ENCODE measurements around the gene SLC38A2.

SLC38A2 gene

GRCh38 chr12:46404733-46405132 is 32.2 kb upstream of the SLC38A2 start:
- Histone ChIP-seq H3K9ac (ENCODE audit: low read length) (no peak overlapping the region), H3K18ac (ENCODE audit: low read length) (no peak overlapping the region), H4K8ac (ENCODE audit: low read depth, low read length) (no peak overlapping the region), H3K4me2 (ENCODE audit: low read length) (no peak overlapping the region), H4K91ac (ENCODE audit: low read depth, low read length) (no peak overlapping the region), H2AK5ac (ENCODE audit: low read length) (peak overlapping the region; percentile 54), H3K79me1 (ENCODE audit: low read length) (no peaks in the 10 kb centered on the region), H2BK12ac (ENCODE audit: low read length) (no peak overlapping the region), H3K36me3 (ENCODE audit: control insufficient read depth in 1 of 2, insufficient read depth in 2 of 2, low read length in 2 of 2) (no peaks in the 10 kb centered on the region), H4K12ac (ENCODE audit: low read depth, low read length) (no peak overlapping the region), H3K4me1 (ENCODE audit: control insufficient read depth in 1 of 2, insufficient read depth in 2 of 2, low read length in 2 of 2) (no peaks in the 10 kb centered on the region), H3K27me3 (ENCODE audit: insufficient read depth, low read length) (no peaks in the 10 kb centered on the region), H2BK120ac (ENCODE audit: insufficient read depth, low read length, poor library complexity) (no peak overlapping the region), H3K4me3 (ENCODE audit: low read depth, low read length) (no peak overlapping the region), H3K4ac (ENCODE audit: low read depth, low read length) (no peak overlapping the region), H3K14ac (ENCODE audit: low read length) (no peak overlapping the region), H3K23ac (ENCODE audit: low read length) (no peak overlapping the region), H3K79me2 (ENCODE audit: control insufficient read depth, insufficient read depth, low read length, poor library complexity) (no peaks in the 10 kb centered on the region), H2AFZ (ENCODE audit: insufficient read depth, low read length, poor library complexity) (no peak overlapping the region), H3K9me3 (ENCODE audit: insufficient read depth, low read depth, low read length) (no peaks in the 10 kb centered on the region), H3K27ac (ENCODE audit: low read depth, low read length) (no peak overlapping the region), H2BK5ac (ENCODE audit: low read depth, low read length, poor library complexity) (no peak overlapping the region)
- DNase-seq, result no peak
- no CpG with 5 or more reads among the region's 5 CpGs for WGBS (ENCODE audit: extremely low coverage, insufficient coverage, insufficient read length)

GRCh38 chr12:46404225-46404631 is 31.7 kb upstream of the SLC38A2 start:
- Histone ChIP-seq H3K27me3 (ENCODE audit: insufficient read depth, low read length) (no peaks in the 10 kb centered on the region), H3K9ac (ENCODE audit: low read length) (no peak overlapping the region), H3K27ac (ENCODE audit: low read depth, low read length) (no peak overlapping the region), H3K79me1 (ENCODE audit: low read length) (no peaks in the 10 kb centered on the region), H2AK5ac (ENCODE audit: low read length) (no peak overlapping the region), H4K91ac (ENCODE audit: low read depth, low read length) (no peak overlapping the region), H4K12ac (ENCODE audit: low read depth, low read length) (no peak overlapping the region), H2AFZ (ENCODE audit: insufficient read depth, low read length, poor library complexity) (no peak overlapping the region), H3K4me2 (ENCODE audit: low read length) (no peak overlapping the region), H4K8ac (ENCODE audit: low read depth, low read length) (no peak overlapping the region), H2BK12ac (ENCODE audit: low read length) (no peak overlapping the region), H3K4me1 (ENCODE audit: control insufficient read depth in 1 of 2, insufficient read depth in 2 of 2, low read length in 2 of 2) (no peaks in the 10 kb centered on the region), H3K18ac (ENCODE audit: low read length) (no peak overlapping the region), H3K9me3 (ENCODE audit: insufficient read depth, low read depth, low read length) (no peaks in the 10 kb centered on the region), H3K23ac (ENCODE audit: low read length) (no peak overlapping the region), H3K36me3 (ENCODE audit: control insufficient read depth in 1 of 2, insufficient read depth in 2 of 2, low read length in 2 of 2) (no peaks in the 10 kb centered on the region), H3K4me3 (ENCODE audit: low read depth, low read length) (no peak overlapping the region), H2BK5ac (ENCODE audit: low read depth, low read length, poor library complexity) (no peak overlapping the region), H3K14ac (ENCODE audit: low read length) (no peak overlapping the region), H2BK120ac (ENCODE audit: insufficient read depth, low read length, poor library complexity) (no peak overlapping the region), H3K79me2 (ENCODE audit: control insufficient read depth, insufficient read depth, low read length, poor library complexity) (no peaks in the 10 kb centered on the region), H3K4ac (ENCODE audit: low read depth, low read length) (no peak overlapping the region)
- DNase-seq, result no peak
- WGBS (ENCODE audit: extremely low coverage, insufficient coverage, insufficient read length), result no CpG with 5 or more reads among the region's 1 CpG

DNA sequence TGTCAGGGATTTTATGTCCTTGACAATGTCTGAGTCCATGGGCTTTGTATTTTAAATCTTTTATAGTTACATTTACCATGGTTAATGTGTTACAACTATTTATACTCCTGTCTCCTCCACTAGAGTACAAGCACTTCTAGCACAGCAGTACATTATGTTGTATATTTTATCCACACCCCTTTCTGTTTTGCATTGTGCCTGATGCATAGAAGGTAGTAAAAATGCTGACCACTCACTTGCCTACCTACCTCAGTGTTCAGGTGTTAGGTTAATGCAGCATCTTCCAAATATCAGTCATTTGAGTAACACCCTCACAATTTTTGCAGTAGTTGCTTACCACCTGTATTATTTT is 31.1 kb upstream of the SLC38A2 start:
- H3K27ac ChIP-seq (ENCODE audit: low read depth, low read length), result no peak overlapping the region
- no peak overlapping the region for H3K18ac ChIP-seq (ENCODE audit: low read length)
- no peaks in the 10 kb centered on the region for H3K79me2 ChIP-seq (ENCODE audit: control insufficient read depth, insufficient read depth, low read length, poor library complexity)
- H3K14ac ChIP-seq (ENCODE audit: low read length), result no peak overlapping the region
- H2AFZ ChIP-seq (ENCODE audit: insufficient read depth, low read length, poor library complexity), result no peak overlapping the region
- no peak overlapping the region for H3K4me2 ChIP-seq (ENCODE audit: low read length)
- no peak overlapping the region for H2BK12ac ChIP-seq (ENCODE audit: low read length)
- H2BK120ac ChIP-seq (ENCODE audit: insufficient read depth, low read length, poor library complexity), result no peak overlapping the region
- no peaks in the 10 kb centered on the region for H3K36me3 ChIP-seq (ENCODE audit: control insufficient read depth in 1 of 2, insufficient read depth in 2 of 2, low read length in 2 of 2)
- no peak overlapping the region for H3K4ac ChIP-seq (ENCODE audit: low read depth, low read length)
- no peak overlapping the region for H3K4me3 ChIP-seq (ENCODE audit: low read depth, low read length)
- H2AK5ac ChIP-seq (ENCODE audit: low read length), result no peak overlapping the region
- H3K9ac ChIP-seq (ENCODE audit: low read length), result no peak overlapping the region
- no peak overlapping the region for H3K23ac ChIP-seq (ENCODE audit: low read length)
- H3K27me3 ChIP-seq (ENCODE audit: insufficient read depth, low read length), result no peaks in the 10 kb centered on the region
- H3K79me1 ChIP-seq (ENCODE audit: low read length), result no peaks in the 10 kb centered on the region
- DNase-seq, result no peak
- no peak overlapping the region for H4K12ac ChIP-seq (ENCODE audit: low read depth, low read length)
- H3K9me3 ChIP-seq (ENCODE audit: insufficient read depth, low read depth, low read length), result no peaks in the 10 kb centered on the region
- no peak overlapping the region for H4K91ac ChIP-seq (ENCODE audit: low read depth, low read length)
- no peak overlapping the region for H4K8ac ChIP-seq (ENCODE audit: low read depth, low read length)
- H2BK5ac ChIP-seq (ENCODE audit: low read depth, low read length, poor library complexity), result no peak overlapping the region
- no peaks in the 10 kb centered on the region for H3K4me1 ChIP-seq (ENCODE audit: control insufficient read depth in 1 of 2, insufficient read depth in 2 of 2, low read length in 2 of 2)

DNA sequence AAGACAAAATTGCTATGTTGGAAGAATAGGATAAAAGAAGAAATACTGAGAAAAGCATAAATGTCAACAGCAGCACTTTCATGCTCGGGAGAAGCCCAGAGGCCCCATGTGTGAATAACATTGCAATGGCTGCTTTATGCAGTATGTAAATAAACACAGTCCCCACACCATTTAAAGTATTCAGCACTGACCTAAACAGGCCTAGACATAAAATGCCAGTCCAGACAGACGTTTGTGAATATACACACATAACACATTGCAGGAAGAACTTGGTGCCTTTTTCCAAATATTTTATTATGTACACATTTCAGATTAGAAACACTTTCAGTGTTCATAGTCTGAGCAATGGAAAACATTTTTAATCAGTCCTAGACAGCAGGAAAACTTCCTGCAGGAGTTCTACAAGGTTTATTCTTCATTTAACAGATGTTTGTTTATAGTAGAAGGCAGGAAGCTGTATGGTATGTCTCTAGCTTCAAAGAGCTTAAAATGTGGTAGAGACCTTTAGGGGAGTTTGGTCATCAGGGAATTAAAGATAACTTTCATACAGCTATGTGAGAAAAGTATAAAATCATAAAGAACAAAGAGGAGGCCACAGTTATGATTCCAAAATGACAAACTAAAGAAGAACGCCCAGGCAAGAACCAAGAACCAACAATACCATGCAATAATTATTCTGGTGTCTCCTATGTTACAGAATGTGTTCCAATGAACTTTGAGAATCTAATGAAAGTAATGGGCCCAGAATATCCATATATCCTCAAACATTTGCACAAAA is 30.6 kb upstream of the SLC38A2 start:
- no peaks in the 10 kb centered on the region for H3K79me2 ChIP-seq (ENCODE audit: control insufficient read depth, insufficient read depth, low read length, poor library complexity)
- H3K36me3 ChIP-seq (ENCODE audit: control insufficient read depth in 1 of 2, insufficient read depth in 2 of 2, low read length in 2 of 2), result no peaks in the 10 kb centered on the region
- no CpG with 5 or more reads among the region's 3 CpGs for WGBS (ENCODE audit: extremely low coverage, insufficient coverage, insufficient read length)
- H3K14ac ChIP-seq (ENCODE audit: low read length), result no peak overlapping the region
- H3K9me3 ChIP-seq (ENCODE audit: insufficient read depth, low read depth, low read length), result no peaks in the 10 kb centered on the region
- H3K4me3 ChIP-seq (ENCODE audit: low read depth, low read length), result no peak overlapping the region
- H3K79me1 ChIP-seq (ENCODE audit: low read length), result no peaks in the 10 kb centered on the region
- H2BK5ac ChIP-seq (ENCODE audit: low read depth, low read length, poor library complexity), result no peak overlapping the region
- no peak overlapping the region for H3K23ac ChIP-seq (ENCODE audit: low read length)
- no peak overlapping the region for H3K9ac ChIP-seq (ENCODE audit: low read length)
- H3K4ac ChIP-seq (ENCODE audit: low read depth, low read length), result no peak overlapping the region
- H4K12ac ChIP-seq (ENCODE audit: low read depth, low read length), result no peak overlapping the region
- H4K91ac ChIP-seq (ENCODE audit: low read depth, low read length), result no peak overlapping the region
- H2AK5ac ChIP-seq (ENCODE audit: low read length), result no peak overlapping the region
- H2AFZ ChIP-seq (ENCODE audit: insufficient read depth, low read length, poor library complexity), result no peak overlapping the region
- no peak for DNase-seq
- no peak overlapping the region for H3K27ac ChIP-seq (ENCODE audit: low read depth, low read length)
- H2BK12ac ChIP-seq (ENCODE audit: low read length), result no peak overlapping the region
- H2BK120ac ChIP-seq (ENCODE audit: insufficient read depth, low read length, poor library complexity), result no peak overlapping the region
- H3K4me2 ChIP-seq (ENCODE audit: low read length), result no peak overlapping the region
- no peak overlapping the region for H4K8ac ChIP-seq (ENCODE audit: low read depth, low read length)
- H3K4me1 ChIP-seq (ENCODE audit: control insufficient read depth in 1 of 2, insufficient read depth in 2 of 2, low read length in 2 of 2), result no peaks in the 10 kb centered on the region
- no peaks in the 10 kb centered on the region for H3K27me3 ChIP-seq (ENCODE audit: insufficient read depth, low read length)
- no peak overlapping the region for H3K18ac ChIP-seq (ENCODE audit: low read length)
